Measurements from ENCODE around the gene SMAD7. TPM values are rescaled to one million over a fixed set of nuclear protein-coding genes. Genes with fewer than 3 reads are reported as not detected.

Gene SMAD7
- total RNA-seq: 17.7 and 19.0 TPM in 2 replicates

GRCh38 chr18:48950536-48951447 lies at the start of gene SMAD7:
SMAD7 (minus strand) TSS chr18:48950965; CDS start chr18:48950424, 541 bp downstream.
- intact Hi-C loops (cut with micrococcal nuclease): loop anchor here (5.0 kb wide), 3 partner anchors 277 to 1927 kb away; partner anchors contain the start of genes C18orf32 and ME2

- intact Hi-C loops (cut with micrococcal nuclease): loop anchor here (10.0 kb wide), 1 partner anchor 325 kb away; no protein-coding TSS in a partner anchor
These were observed 48.8 kb upstream of the SMAD7 start for GRCh38 chr18:48999569-48999968.

GRCh38 chr18:48997985-48998831 lies 47.4 kb upstream of the SMAD7 start:
- intact Hi-C loops (cut with micrococcal nuclease): loop anchor here (2.0 to 10.0 kb wide), 3 partner anchors 41 to 323 kb away; no protein-coding TSS in a partner anchor

- intact Hi-C loops (cut with micrococcal nuclease): loop anchor here (2.0 to 10.0 kb wide), 3 partner anchors 41 to 323 kb away; no protein-coding TSS in a partner anchor
These were observed 46.9 kb upstream of the SMAD7 start for GRCh38 chr18:48997681-48997984.

GRCh38 chr18:48996901-48997463 lies 46.2 kb upstream of the SMAD7 start:
- intact Hi-C loops (cut with micrococcal nuclease): loop anchor here (2.0 to 10.0 kb wide), 3 partner anchors 40 to 322 kb away; no protein-coding TSS in a partner anchor

- intact Hi-C loops (cut with micrococcal nuclease): loop anchor here (2.0 to 10.0 kb wide), 3 partner anchors 39 to 321 kb away; no protein-coding TSS in a partner anchor
These were observed 45.3 kb upstream of the SMAD7 start for GRCh38 chr18:48996041-48996440.

GRCh38 chr18:48994926-48995835 lies 44.4 kb upstream of the SMAD7 start:
- intact Hi-C loops (cut with micrococcal nuclease): loop anchor here (10.0 kb wide), 1 partner anchor 320 kb away; no protein-coding TSS in a partner anchor

- intact Hi-C loops (cut with micrococcal nuclease): loop anchor here (10.0 kb wide), 1 partner anchor 319 kb away; no protein-coding TSS in a partner anchor
These were observed 43.4 kb upstream of the SMAD7 start for GRCh38 chr18:48994044-48994651.

- intact Hi-C loops (cut with micrococcal nuclease): loop anchor here (10.0 kb wide), 1 partner anchor 319 kb away; no protein-coding TSS in a partner anchor
These were observed 42.8 kb upstream of the SMAD7 start for GRCh38 chr18:48993586-48993985.

- intact Hi-C loops (cut with micrococcal nuclease): loop anchor here (10.0 kb wide), 1 partner anchor 318 kb away; no protein-coding TSS in a partner anchor
These were observed 42.2 kb upstream of the SMAD7 start for GRCh38 chr18:48992791-48993555.

- intact Hi-C loops (cut with micrococcal nuclease): loop anchor here (10.0 kb wide), 1 partner anchor 317 kb away; no protein-coding TSS in a partner anchor
These were observed 41.4 kb upstream of the SMAD7 start for GRCh38 chr18:48992133-48992532.

- intact Hi-C loops (cut with micrococcal nuclease): loop anchor here (10.0 kb wide), 1 partner anchor 317 kb away; no protein-coding TSS in a partner anchor
These were observed 40.9 kb upstream of the SMAD7 start for GRCh38 chr18:48991676-48992075.

GRCh38 chr18:48991319-48991660 lies 40.5 kb upstream of the SMAD7 start:
- intact Hi-C loops (cut with micrococcal nuclease): loop anchor here (10.0 kb wide), 1 partner anchor 316 kb away; no protein-coding TSS in a partner anchor

- intact Hi-C loops (cut with micrococcal nuclease): loop anchor here (10.0 kb wide), 1 partner anchor 316 kb away; no protein-coding TSS in a partner anchor
These were observed 39.9 kb upstream of the SMAD7 start for GRCh38 chr18:48990481-48991318.

- intact Hi-C loops (cut with micrococcal nuclease): loop anchor here (10.0 kb wide), 1 partner anchor 315 kb away; no protein-coding TSS in a partner anchor
These were observed 38.8 kb upstream of the SMAD7 start for GRCh38 chr18:48989304-48990303.

Measured in T-helper 2 cell treated with Interferon-gamma antibody and Interleukin-4, amounts not matched to agents 100 ng/mL and 5 ng/mL, for 36 hours (primary cell).